ENCODE measurements around the gene TAL1. TPM values are rescaled to one million over a fixed set of nuclear protein-coding genes. Genes with fewer than 3 reads are reported as not detected.

The TAL1 gene
- total and polyA plus RNA-seq, 10 of the 15 experiments (the other 5 are each of a cell fraction or from before 2014, with no cell fraction given), result 0.05 TPM; not detected in 9

DNA sequence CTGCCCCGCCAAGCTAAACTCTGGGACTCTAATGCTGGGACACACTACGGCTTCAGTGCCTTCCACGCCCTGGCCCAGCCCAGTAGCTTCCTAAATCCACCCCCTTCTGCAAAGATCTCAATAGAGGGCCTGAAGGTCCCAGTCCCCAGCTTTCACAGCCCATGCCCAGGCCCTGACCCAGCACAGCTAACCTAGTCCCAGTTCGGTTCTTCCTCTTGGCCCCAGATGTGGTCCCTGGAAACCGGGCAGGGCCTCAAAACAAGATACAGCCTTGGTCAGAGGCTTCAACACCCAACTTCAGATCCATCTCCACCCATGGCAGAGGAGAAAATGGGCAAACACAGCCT is 41.5 kb downstream of the TAL1 start:
- FAIRE-seq (no peak), DNase-seq (ENCODE audit: low read depth, low spot score) (no peak), ATAC-seq (no peak)
- no TSS peak for BruUV-seq (replicated peaks)
- Histone ChIP-seq H3K79me2 (ENCODE audit: control insufficient read depth, insufficient read depth, low read length) (no peaks in the 10 kb centered on the region), H3K9ac (ENCODE audit: control insufficient read depth, insufficient read depth, low read length) (no peak overlapping the region), H3K36me3 (ENCODE audit: control insufficient read depth in 2 of 2, insufficient read depth in 2 of 2, low read length in 1 of 2) (no peaks in the 10 kb centered on the region), H3K9me3 (replicated peaks; ENCODE audit: control insufficient read depth, insufficient read depth, low read length) (no peaks in the 10 kb centered on the region), H3K27me3 (replicated peaks in 1 of 2; ENCODE audit: control insufficient read depth in 2 of 2, insufficient read depth in 2 of 2, low read length in 1 of 2) (peaks cover 0 to 5% of the 10 kb centered on the region in 2 experiments; a peak in 2 of 4 replicates), H3K4me3 (no peak overlapping the region), H3K4me1 (ENCODE audit: control insufficient read depth, insufficient read depth, low read length) (no peaks in the 10 kb centered on the region), H4K20me1 (ENCODE audit: control insufficient read depth, insufficient read depth) (no peaks in the 10 kb centered on the region), H2AFZ (ENCODE audit: control insufficient read depth, low read depth, low read length) (no peak overlapping the region), H3K4me2 (ENCODE audit: control insufficient read depth, insufficient read depth) (no peak overlapping the region), H3K27ac (ENCODE audit: control insufficient read depth, insufficient read depth) (no peak overlapping the region)
- ChIA-PET RAD21 (ENCODE audit: unreplicated experiment) (interaction anchor here (0.9 to 1.5 kb wide), 2 partner anchors 11 to 72 kb away, joined by 3 to 5 read pairs; no protein-coding TSS in a partner anchor), SMC1A (ENCODE audit: uncharacterized antibody, unreplicated experiment) (interaction anchor here (1.1 kb wide), 1 partner anchor 11 kb away, joined by 5 read pairs; no protein-coding TSS in a partner anchor), CTCF (interaction anchor here (0.6 to 6.5 kb wide), 5 partner anchors 12 to 246 kb away, joined by 3 to 71 read pairs (median 5); no protein-coding TSS in a partner anchor), POLR2A (no interaction called here)
- intact Hi-C loops (cut with micrococcal nuclease; ENCODE audit: unreplicated experiment) (loop anchor here (5.0 to 10.0 kb wide), 2 partner anchors 234 to 522 kb away; no protein-coding TSS in a partner anchor), in situ Hi-C loops (cut with MboI) (loop anchor here (5.0 kb wide), 1 partner anchor 532 kb away; no protein-coding TSS in a partner anchor)
- 37% methylated on average over 5 of the region's 5 CpGs for WGBS (ENCODE audit: insufficient coverage, insufficient replicate concordance, low lambda C conversion rate, missing lambda C conversion rate)
- TF ChIP-seq KAT2A (conservative IDR thresholded peaks at IDR 0.05; ENCODE audit: control insufficient read depth, low read depth, low read length), result no peak
- TF ChIP-seq MTA3 (IDR thresholded peaks at IDR 0.05; ENCODE audit: borderline replicate concordance, low read length), result no peak
- TF ChIP-seq BRCA1 (IDR thresholded peaks at IDR 0.05; ENCODE audit: low read depth, low read length), result no peak
- TF ChIP-seq ETV6 (conservative IDR thresholded peaks at IDR 0.05 in 1 of 2, IDR thresholded peaks at IDR 0.05 in 1 of 2; ENCODE audit: borderline replicate concordance in 1 of 2, low read depth in 1 of 2), result no peak
- TF ChIP-seq TCF7 (IDR thresholded peaks at IDR 0.05; ENCODE audit: borderline replicate concordance), result no peak
- no peak for TF ChIP-seq EED (IDR thresholded peaks at IDR 0.05; ENCODE audit: low read depth)
- TF ChIP-seq ZNF687 (IDR thresholded peaks at IDR 0.05), result no peak
- TF ChIP-seq, protein P1, sequence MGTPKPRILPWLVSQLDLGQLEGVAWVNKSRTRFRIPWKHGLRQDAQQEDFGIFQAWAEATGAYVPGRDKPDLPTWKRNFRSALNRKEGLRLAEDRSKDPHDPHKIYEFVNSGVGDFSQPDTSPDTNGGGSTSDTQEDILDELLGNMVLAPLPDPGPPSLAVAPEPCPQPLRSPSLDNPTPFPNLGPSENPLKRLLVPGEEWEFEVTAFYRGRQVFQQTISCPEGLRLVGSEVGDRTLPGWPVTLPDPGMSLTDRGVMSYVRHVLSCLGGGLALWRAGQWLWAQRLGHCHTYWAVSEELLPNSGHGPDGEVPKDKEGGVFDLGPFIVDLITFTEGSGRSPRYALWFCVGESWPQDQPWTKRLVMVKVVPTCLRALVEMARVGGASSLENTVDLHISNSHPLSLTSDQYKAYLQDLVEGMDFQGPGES (IDR thresholded peaks at IDR 0.05), result no peak
- TF ChIP-seq SIN3A (IDR thresholded peaks at IDR 0.05; ENCODE audit: low read depth, low read length), result no peak
- TF ChIP-seq SUZ12 (IDR thresholded peaks at IDR 0.05; ENCODE audit: unreplicated experiment), result no peak
- TF ChIP-seq DPF2 (IDR thresholded peaks at IDR 0.05), result no peak
- no peak for TF ChIP-seq NBN (IDR thresholded peaks at IDR 0.05)
- TF ChIP-seq HCFC1 (IDR thresholded peaks at IDR 0.05; ENCODE audit: low read length), result no peak
- TF ChIP-seq NKRF (conservative IDR thresholded peaks at IDR 0.05), result no peak

Measured in GM12878 (cell line).